ENCODE results near the gene PRSS16. TPM values are rescaled to one million over a fixed set of nuclear protein-coding genes. Genes with fewer than 3 reads are reported as not detected.

PRSS16 gene
- total and polyA plus RNA-seq, 9 of the 15 experiments (the other 6 are each of a cell fraction or from before 2014, with no cell fraction given): 4.5 to 21.3 (median 12.1) TPM

DNA sequence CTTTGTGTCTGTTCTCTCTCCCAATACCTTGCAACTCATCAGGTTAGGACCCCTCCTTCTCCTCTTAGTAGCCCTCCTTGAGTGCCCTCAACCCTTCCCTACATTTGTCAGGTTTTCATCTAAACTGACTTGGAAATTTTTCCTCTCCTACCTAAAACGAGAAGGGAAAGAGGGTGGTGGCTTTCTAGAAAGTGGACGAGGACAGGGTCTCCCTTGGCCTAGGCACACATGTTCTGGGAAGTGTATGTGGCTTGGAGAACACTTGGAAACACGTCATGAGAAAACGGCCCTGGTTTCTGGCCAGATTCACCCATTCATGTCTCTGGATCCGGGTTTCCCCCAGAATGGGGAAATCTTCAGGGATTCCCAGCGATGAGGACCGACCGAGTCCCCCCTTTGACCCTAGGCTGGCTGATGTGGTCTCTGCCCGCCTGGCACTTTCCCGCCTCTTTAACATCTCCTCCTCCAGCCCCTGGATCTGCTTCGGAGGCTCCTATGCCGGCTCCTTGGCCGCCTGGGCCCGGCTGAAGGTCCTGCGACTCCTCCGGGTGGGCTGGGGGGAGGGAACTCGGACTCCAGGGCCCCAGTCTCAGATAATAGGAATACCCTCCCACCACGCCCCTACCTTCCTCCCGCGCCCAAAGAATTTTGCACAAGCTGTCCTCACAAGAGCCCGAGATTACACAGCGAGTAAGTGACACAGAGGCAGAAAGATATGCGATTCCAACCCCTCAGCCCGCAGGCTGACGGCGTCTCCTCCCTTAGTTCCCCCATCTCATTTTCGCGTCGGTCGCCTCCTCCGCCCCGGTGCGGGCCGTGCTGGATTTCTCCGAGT is 3.0 kb downstream of the PRSS16 start (continued):
- TF ChIP-seq SMAD2 (IDR thresholded peaks at IDR 0.05; ENCODE audit: low read depth, low read length): no peak
- peak; percentile 65 for TF ChIP-seq ZFP36 (IDR thresholded peaks at IDR 0.05; ENCODE audit: low read depth, low read length, partially characterized antibody)
- TF ChIP-seq, protein P1, sequence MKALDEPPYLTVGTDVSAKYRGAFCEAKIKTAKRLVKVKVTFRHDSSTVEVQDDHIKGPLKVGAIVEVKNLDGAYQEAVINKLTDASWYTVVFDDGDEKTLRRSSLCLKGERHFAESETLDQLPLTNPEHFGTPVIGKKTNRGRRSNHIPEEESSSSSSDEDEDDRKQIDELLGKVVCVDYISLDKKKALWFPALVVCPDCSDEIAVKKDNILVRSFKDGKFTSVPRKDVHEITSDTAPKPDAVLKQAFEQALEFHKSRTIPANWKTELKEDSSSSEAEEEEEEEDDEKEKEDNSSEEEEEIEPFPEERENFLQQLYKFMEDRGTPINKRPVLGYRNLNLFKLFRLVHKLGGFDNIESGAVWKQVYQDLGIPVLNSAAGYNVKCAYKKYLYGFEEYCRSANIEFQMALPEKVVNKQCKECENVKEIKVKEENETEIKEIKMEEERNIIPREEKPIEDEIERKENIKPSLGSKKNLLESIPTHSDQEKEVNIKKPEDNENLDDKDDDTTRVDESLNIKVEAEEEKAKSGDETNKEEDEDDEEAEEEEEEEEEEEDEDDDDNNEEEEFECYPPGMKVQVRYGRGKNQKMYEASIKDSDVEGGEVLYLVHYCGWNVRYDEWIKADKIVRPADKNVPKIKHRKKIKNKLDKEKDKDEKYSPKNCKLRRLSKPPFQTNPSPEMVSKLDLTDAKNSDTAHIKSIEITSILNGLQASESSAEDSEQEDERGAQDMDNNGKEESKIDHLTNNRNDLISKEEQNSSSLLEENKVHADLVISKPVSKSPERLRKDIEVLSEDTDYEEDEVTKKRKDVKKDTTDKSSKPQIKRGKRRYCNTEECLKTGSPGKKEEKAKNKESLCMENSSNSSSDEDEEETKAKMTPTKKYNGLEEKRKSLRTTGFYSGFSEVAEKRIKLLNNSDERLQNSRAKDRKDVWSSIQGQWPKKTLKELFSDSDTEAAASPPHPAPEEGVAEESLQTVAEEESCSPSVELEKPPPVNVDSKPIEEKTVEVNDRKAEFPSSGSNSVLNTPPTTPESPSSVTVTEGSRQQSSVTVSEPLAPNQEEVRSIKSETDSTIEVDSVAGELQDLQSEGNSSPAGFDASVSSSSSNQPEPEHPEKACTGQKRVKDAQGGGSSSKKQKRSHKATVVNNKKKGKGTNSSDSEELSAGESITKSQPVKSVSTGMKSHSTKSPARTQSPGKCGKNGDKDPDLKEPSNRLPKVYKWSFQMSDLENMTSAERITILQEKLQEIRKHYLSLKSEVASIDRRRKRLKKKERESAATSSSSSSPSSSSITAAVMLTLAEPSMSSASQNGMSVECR (CRISPR knock-in tag; IDR thresholded peaks at IDR 0.05): peak; percentile 61; the same call in 1 of the 2 replicates
- TF ChIP-seq TBP (optimal IDR thresholded peaks at IDR 0.05; ENCODE audit: low read depth, low read length): no peak
- TF ChIP-seq SMAD1 (IDR thresholded peaks at IDR 0.05; ENCODE audit: low read depth, low read length, partially characterized antibody): no peak
- TF ChIP-seq, protein P2, sequence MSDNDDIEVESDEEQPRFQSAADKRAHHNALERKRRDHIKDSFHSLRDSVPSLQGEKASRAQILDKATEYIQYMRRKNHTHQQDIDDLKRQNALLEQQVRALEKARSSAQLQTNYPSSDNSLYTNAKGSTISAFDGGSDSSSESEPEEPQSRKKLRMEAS (CRISPR knock-in tag; IDR thresholded peaks at IDR 0.05): 0 out of 2 replicates have a peak, but pooled peaks have one; percentile 16
- TF ChIP-seq, protein P3, sequence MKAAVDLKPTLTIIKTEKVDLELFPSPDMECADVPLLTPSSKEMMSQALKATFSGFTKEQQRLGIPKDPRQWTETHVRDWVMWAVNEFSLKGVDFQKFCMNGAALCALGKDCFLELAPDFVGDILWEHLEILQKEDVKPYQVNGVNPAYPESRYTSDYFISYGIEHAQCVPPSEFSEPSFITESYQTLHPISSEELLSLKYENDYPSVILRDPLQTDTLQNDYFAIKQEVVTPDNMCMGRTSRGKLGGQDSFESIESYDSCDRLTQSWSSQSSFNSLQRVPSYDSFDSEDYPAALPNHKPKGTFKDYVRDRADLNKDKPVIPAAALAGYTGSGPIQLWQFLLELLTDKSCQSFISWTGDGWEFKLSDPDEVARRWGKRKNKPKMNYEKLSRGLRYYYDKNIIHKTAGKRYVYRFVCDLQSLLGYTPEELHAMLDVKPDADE (conservative IDR thresholded peaks at IDR 0.05; ENCODE audit: control insufficient read depth, low read depth, low read length): no peak
- no peak; the same call in 1 of the 2 replicates for TF ChIP-seq POLR2G (IDR thresholded peaks at IDR 0.05; ENCODE audit: low read depth, low read length)
- no peak for TF ChIP-seq ZNF197 (CRISPR knock-in tag; IDR thresholded peaks at IDR 0.05; ENCODE audit: low read depth)
- TF ChIP-seq, protein P4, sequence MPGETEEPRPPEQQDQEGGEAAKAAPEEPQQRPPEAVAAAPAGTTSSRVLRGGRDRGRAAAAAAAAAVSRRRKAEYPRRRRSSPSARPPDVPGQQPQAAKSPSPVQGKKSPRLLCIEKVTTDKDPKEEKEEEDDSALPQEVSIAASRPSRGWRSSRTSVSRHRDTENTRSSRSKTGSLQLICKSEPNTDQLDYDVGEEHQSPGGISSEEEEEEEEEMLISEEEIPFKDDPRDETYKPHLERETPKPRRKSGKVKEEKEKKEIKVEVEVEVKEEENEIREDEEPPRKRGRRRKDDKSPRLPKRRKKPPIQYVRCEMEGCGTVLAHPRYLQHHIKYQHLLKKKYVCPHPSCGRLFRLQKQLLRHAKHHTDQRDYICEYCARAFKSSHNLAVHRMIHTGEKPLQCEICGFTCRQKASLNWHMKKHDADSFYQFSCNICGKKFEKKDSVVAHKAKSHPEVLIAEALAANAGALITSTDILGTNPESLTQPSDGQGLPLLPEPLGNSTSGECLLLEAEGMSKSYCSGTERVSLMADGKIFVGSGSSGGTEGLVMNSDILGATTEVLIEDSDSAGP (CRISPR knock-in tag; IDR thresholded peaks at IDR 0.05): no peak
- no peak for TF ChIP-seq ZNF586 (CRISPR knock-in tag; conservative IDR thresholded peaks at IDR 0.05)
- TF ChIP-seq ASH1L (IDR thresholded peaks at IDR 0.05; ENCODE audit: borderline replicate concordance, low read depth, partially characterized antibody): no peak
- no peak for TF ChIP-seq CBFA2T3 (IDR thresholded peaks at IDR 0.05)
- TF ChIP-seq CBX3 (IDR thresholded peaks at IDR 0.05; ENCODE audit: borderline replicate concordance in 1 of 2, low read length in 2 of 2): no peak
- TF ChIP-seq, protein P5, sequence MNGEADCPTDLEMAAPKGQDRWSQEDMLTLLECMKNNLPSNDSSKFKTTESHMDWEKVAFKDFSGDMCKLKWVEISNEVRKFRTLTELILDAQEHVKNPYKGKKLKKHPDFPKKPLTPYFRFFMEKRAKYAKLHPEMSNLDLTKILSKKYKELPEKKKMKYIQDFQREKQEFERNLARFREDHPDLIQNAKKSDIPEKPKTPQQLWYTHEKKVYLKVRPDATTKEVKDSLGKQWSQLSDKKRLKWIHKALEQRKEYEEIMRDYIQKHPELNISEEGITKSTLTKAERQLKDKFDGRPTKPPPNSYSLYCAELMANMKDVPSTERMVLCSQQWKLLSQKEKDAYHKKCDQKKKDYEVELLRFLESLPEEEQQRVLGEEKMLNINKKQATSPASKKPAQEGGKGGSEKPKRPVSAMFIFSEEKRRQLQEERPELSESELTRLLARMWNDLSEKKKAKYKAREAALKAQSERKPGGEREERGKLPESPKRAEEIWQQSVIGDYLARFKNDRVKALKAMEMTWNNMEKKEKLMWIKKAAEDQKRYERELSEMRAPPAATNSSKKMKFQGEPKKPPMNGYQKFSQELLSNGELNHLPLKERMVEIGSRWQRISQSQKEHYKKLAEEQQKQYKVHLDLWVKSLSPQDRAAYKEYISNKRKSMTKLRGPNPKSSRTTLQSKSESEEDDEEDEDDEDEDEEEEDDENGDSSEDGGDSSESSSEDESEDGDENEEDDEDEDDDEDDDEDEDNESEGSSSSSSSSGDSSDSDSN (IDR thresholded peaks at IDR 0.05; ENCODE audit: borderline replicate concordance in 1 of 2, low read depth in 2 of 2, low read length in 2 of 2): no peak
- no peak for TF ChIP-seq TEAD2 (tag; IDR thresholded peaks at IDR 0.05)

All from K562 (cell line).